ENCODE results near the gene IL2RA.

DNA sequence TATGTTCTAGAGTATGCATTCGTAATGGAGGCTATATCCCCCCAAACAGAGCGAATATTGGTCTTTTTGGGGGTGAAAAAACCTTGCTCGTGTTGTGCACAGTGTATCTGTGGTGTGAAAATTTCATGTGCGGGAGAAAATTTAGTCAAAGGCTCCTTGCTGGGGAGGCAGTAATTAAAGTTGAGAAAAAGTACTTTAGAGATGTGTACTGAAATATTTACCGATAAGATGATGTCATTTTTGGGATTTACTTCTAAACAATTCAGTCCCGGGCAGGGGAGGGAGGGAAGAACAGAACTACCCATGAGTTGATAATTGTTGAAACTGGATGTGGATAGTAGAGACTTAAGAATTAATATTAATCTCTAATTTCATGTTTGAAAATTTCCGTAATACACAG, 36.0 kb upstream of the IL2RA start:
- TF ChIP-seq BACH1 (tag; IDR thresholded peaks at IDR 0.05): no peak
- no peak for TF ChIP-seq ZZZ3 (IDR thresholded peaks at IDR 0.05)
- no peak for TF ChIP-seq RBM15 (IDR thresholded peaks at IDR 0.05; ENCODE audit: insufficient read depth, low read length)
